PC-3 (cell line): ENCODE results near the gene TOGARAM2.

ENCODE experiments used
- EZH2 ChIP-seq: fragments of 300-600 bp; sonication (generic); IDR thresholded peaks from one replicate; pipeline ENCODE4 v1.6.1; 2017; ENCODE audit warnings: antibody characterized with exemption, mild to moderate bottlenecking, low read length; ENCODE audit not compliant: unreplicated experiment
- EZH2phosphoT487 ChIP-seq: fragments of 300-600 bp; sonication (generic); IDR thresholded peaks from 2 replicates; pipeline ENCODE4 v1.6.1; 2018; ENCODE audit warnings: mild to moderate bottlenecking, antibody characterized with exemption, low read length, borderline replicate concordance
- TF ChIP-seq, protein P1 (sequence below): fragments of 300-600 bp; sonication (generic); conservative IDR thresholded peaks from 2 replicates; pipeline ENCODE4 v1.5.1; 2017; ENCODE audit warnings: antibody characterized with exemption, low read depth, mild to moderate bottlenecking, low read length

GRCh38 chr2:28970464-28971160, 10.5 kb upstream of the TOGARAM2 start:
- TF ChIP-seq, protein P1, sequence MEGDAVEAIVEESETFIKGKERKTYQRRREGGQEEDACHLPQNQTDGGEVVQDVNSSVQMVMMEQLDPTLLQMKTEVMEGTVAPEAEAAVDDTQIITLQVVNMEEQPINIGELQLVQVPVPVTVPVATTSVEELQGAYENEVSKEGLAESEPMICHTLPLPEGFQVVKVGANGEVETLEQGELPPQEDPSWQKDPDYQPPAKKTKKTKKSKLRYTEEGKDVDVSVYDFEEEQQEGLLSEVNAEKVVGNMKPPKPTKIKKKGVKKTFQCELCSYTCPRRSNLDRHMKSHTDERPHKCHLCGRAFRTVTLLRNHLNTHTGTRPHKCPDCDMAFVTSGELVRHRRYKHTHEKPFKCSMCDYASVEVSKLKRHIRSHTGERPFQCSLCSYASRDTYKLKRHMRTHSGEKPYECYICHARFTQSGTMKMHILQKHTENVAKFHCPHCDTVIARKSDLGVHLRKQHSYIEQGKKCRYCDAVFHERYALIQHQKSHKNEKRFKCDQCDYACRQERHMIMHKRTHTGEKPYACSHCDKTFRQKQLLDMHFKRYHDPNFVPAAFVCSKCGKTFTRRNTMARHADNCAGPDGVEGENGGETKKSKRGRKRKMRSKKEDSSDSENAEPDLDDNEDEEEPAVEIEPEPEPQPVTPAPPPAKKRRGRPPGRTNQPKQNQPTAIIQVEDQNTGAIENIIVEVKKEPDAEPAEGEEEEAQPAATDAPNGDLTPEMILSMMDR: no peak
- no peak for TF ChIP-seq EZH2
- TF ChIP-seq EZH2phosphoT487: no peak
